Measurements from ENCODE around the gene COX4I1.

The COX4I1 gene

DNA sequence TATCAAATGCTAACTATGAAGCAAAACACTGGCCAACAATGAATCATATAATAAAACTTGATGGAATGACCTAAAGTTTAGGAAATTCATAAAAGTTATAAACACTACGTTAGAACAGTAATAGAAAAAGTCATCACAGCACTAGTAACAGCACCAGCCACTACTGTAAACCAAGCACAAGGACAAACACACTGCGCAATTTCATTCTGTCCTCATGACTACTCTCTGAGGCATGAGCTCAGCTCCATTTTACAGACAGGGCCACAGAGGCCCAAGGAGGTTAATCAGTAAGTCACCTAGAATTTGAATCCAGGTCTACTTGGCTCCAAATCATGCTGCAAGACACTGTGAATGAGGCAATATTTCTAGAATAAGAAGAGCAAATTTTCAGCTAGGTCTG, 13.6 kb upstream of the COX4I1 start:
- Histone ChIP-seq H3K36me3 (ENCODE audit: insufficient read depth, low read length) (peaks cover 45% of the 10 kb centered on the region), H3K9me3 (replicated peaks; ENCODE audit: low read length) (no peaks in the 10 kb centered on the region), H3K27me3 (ENCODE audit: control insufficient read depth, insufficient read depth, low read length) (no peaks in the 10 kb centered on the region), H3K9ac (ENCODE audit: low read depth, low read length) (no peak overlapping the region), H3K4me1 (ENCODE audit: control insufficient read depth, insufficient read depth, low read length) (no peaks in the 10 kb centered on the region), H3K4me2 (ENCODE audit: low read length) (no peak overlapping the region), H3K4me3 (ENCODE audit: low read length) (no peak overlapping the region)

GRCh38 chr16:85788819-85789218, 10.7 kb upstream of the COX4I1 start:
- Histone ChIP-seq H3K4me3 (ENCODE audit: low read length) (no peak overlapping the region), H3K9ac (ENCODE audit: low read depth, low read length) (no peak overlapping the region), H3K36me3 (ENCODE audit: insufficient read depth, low read length) (peaks cover 63% of the 10 kb centered on the region), H3K4me2 (ENCODE audit: low read length) (no peak overlapping the region), H3K27me3 (ENCODE audit: control insufficient read depth, insufficient read depth, low read length) (no peaks in the 10 kb centered on the region), H3K9me3 (replicated peaks; ENCODE audit: low read length) (no peaks in the 10 kb centered on the region), H3K4me1 (ENCODE audit: control insufficient read depth, insufficient read depth, low read length) (no peaks in the 10 kb centered on the region)

GRCh38 chr16:85789773-85790172, 9.7 kb upstream of the COX4I1 start:
- Histone ChIP-seq H3K9ac (ENCODE audit: low read depth, low read length) (no peak overlapping the region), H3K27me3 (ENCODE audit: control insufficient read depth, insufficient read depth, low read length) (no peaks in the 10 kb centered on the region), H3K9me3 (replicated peaks; ENCODE audit: low read length) (no peaks in the 10 kb centered on the region), H3K36me3 (ENCODE audit: insufficient read depth, low read length) (peaks cover 65% of the 10 kb centered on the region), H3K4me2 (ENCODE audit: low read length) (no peak overlapping the region), H3K4me1 (ENCODE audit: control insufficient read depth, insufficient read depth, low read length) (no peaks in the 10 kb centered on the region), H3K4me3 (ENCODE audit: low read length) (no peak overlapping the region)

DNA sequence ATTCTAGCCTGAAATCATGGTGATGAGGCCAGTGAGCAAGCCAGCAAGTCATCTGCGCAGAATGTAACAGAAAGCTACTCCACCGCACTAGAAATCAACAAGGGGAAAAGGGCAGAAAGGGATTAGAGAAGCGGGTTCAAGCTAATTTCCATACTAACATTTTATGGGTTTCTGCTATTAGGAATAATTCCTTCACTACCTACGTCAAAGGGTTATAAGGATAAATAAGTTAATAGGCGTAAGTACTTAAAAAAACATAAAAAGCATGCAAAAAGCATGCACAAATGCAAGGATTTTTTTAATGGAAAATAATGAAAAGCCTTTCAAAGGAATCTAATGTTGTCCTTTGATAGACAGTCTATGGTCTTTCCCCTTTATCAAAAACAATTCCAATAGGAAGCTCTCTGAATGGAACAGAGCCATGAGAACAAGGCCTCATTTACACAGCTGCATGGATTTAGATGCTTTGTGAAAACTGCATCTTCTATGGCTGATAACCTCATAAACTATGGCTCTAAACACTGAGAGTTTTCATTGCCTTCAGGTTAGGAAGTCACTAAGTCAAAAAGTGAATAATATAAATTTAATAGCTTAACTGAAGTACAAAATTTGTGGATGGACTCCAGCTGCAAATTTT, 5.7 kb upstream of the COX4I1 start:
- H3K4me2 ChIP-seq (ENCODE audit: low read length), result no peak overlapping the region
- no peaks in the 10 kb centered on the region for H3K27me3 ChIP-seq (ENCODE audit: control insufficient read depth, insufficient read depth, low read length)
- H3K36me3 ChIP-seq (ENCODE audit: insufficient read depth, low read length), result peaks cover 59% of the 10 kb centered on the region
- no peaks in the 10 kb centered on the region for H3K9me3 ChIP-seq (replicated peaks; ENCODE audit: low read length)
- no peak overlapping the region for H3K4me3 ChIP-seq (ENCODE audit: low read length)
- no peak overlapping the region for H3K9ac ChIP-seq (ENCODE audit: low read depth, low read length)
- peaks cover 6% of the 10 kb centered on the region for H3K4me1 ChIP-seq (ENCODE audit: control insufficient read depth, insufficient read depth, low read length)

- Histone ChIP-seq H3K9ac (ENCODE audit: low read depth, low read length) (no peak overlapping the region), H3K36me3 (ENCODE audit: insufficient read depth, low read length) (peaks cover 54% of the 10 kb centered on the region)
These were observed 4.8 kb upstream of the COX4I1 start for GRCh38 chr16:85794696-85795095.

GRCh38 chr16:85796152-85796551, 3.3 kb upstream of the COX4I1 start:
- no peaks in the 10 kb centered on the region for H3K27me3 ChIP-seq (ENCODE audit: control insufficient read depth, insufficient read depth, low read length)
- peaks cover 15% of the 10 kb centered on the region for H3K4me1 ChIP-seq (ENCODE audit: control insufficient read depth, insufficient read depth, low read length)
- peaks cover 57% of the 10 kb centered on the region for H3K36me3 ChIP-seq (ENCODE audit: insufficient read depth, low read length)
- no peaks in the 10 kb centered on the region for H3K9me3 ChIP-seq (replicated peaks; ENCODE audit: low read length)
- H3K4me3 ChIP-seq (ENCODE audit: low read length), result no peak overlapping the region
- H3K4me2 ChIP-seq (ENCODE audit: low read length), result no peak overlapping the region
- no peak overlapping the region for H3K9ac ChIP-seq (ENCODE audit: low read depth, low read length)

More at GRCh38 chr16:85794696-85795095, 4.8 kb upstream of the COX4I1 start:
- no peak overlapping the region for H3K4me2 ChIP-seq (ENCODE audit: low read length)
- H3K27me3 ChIP-seq (ENCODE audit: control insufficient read depth, insufficient read depth, low read length), result no peaks in the 10 kb centered on the region
- H3K9me3 ChIP-seq (replicated peaks; ENCODE audit: low read length), result no peaks in the 10 kb centered on the region
- H3K4me3 ChIP-seq (ENCODE audit: low read length), result no peak overlapping the region
- peaks cover 6% of the 10 kb centered on the region for H3K4me1 ChIP-seq (ENCODE audit: control insufficient read depth, insufficient read depth, low read length)

GRCh38 chr16:85796599-85796998, 2.9 kb upstream of the COX4I1 start:
- peaks cover 15% of the 10 kb centered on the region for H3K4me1 ChIP-seq (ENCODE audit: control insufficient read depth, insufficient read depth, low read length)
- peaks cover 60% of the 10 kb centered on the region for H3K36me3 ChIP-seq (ENCODE audit: insufficient read depth, low read length)
- no peaks in the 10 kb centered on the region for H3K27me3 ChIP-seq (ENCODE audit: control insufficient read depth, insufficient read depth, low read length)
- no peak overlapping the region for H3K4me3 ChIP-seq (ENCODE audit: low read length)
- no peaks in the 10 kb centered on the region for H3K9me3 ChIP-seq (replicated peaks; ENCODE audit: low read length)
- H3K9ac ChIP-seq (ENCODE audit: low read depth, low read length), result no peak overlapping the region
- H3K4me2 ChIP-seq (ENCODE audit: low read length), result no peak overlapping the region

- H3K9me3 ChIP-seq (replicated peaks; ENCODE audit: low read length), result no peaks in the 10 kb centered on the region
These were observed 1.2 kb upstream of the COX4I1 start for GRCh38 chr16:85798283-85798776.

GRCh38 chr16:85798901-85799496, 496 bp upstream of the COX4I1 start:
- H3K9ac ChIP-seq (ENCODE audit: low read depth, low read length), result peak overlapping the region; percentile 98
- peaks cover 15% of the 10 kb centered on the region for H3K4me1 ChIP-seq (ENCODE audit: control insufficient read depth, insufficient read depth, low read length)
- peak overlapping the region; percentile 91 for H3K4me2 ChIP-seq (ENCODE audit: low read length)
- no peaks in the 10 kb centered on the region for H3K9me3 ChIP-seq (replicated peaks; ENCODE audit: low read length)
- H3K4me3 ChIP-seq (ENCODE audit: low read length), result peak overlapping the region; percentile 94
- H3K27me3 ChIP-seq (ENCODE audit: control insufficient read depth, insufficient read depth, low read length), result no peaks in the 10 kb centered on the region
- H3K36me3 ChIP-seq (ENCODE audit: insufficient read depth, low read length), result peaks cover 61% of the 10 kb centered on the region

More at GRCh38 chr16:85798283-85798776, 1.2 kb upstream of the COX4I1 start:
- H3K9ac ChIP-seq (ENCODE audit: low read depth, low read length), result peak overlapping the region; percentile 98
- no peaks in the 10 kb centered on the region for H3K27me3 ChIP-seq (ENCODE audit: control insufficient read depth, insufficient read depth, low read length)
- peaks cover 15% of the 10 kb centered on the region for H3K4me1 ChIP-seq (ENCODE audit: control insufficient read depth, insufficient read depth, low read length)
- peaks cover 60% of the 10 kb centered on the region for H3K36me3 ChIP-seq (ENCODE audit: insufficient read depth, low read length)
- peak overlapping the region; percentile 91 for H3K4me2 ChIP-seq (ENCODE audit: low read length)
- H3K4me3 ChIP-seq (ENCODE audit: low read length), result peak overlapping the region; percentile 94

DNA sequence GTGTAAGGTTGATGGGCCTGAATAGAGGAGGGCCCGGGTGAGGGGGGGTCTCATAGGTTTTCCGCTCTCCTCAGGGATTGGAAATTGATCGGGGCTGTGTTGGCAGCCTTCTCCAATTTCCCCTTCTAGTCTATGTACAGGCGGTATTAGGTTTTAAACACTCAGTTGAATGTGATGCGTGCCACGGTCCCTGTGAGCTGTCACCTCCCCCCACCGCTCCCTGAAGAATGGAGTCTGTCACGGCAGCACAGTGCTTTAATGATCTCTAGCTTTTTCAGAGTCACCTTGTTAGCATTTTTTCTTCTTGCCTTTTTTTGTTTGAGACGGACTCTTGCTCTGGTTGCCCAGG, 800 bp downstream of the COX4I1 start:
- Histone ChIP-seq H3K36me3 (ENCODE audit: insufficient read depth, low read length) (peaks cover 59% of the 10 kb centered on the region), H3K27me3 (ENCODE audit: control insufficient read depth, insufficient read depth, low read length) (no peaks in the 10 kb centered on the region), H3K4me1 (ENCODE audit: control insufficient read depth, insufficient read depth, low read length) (peaks cover 15% of the 10 kb centered on the region), H3K4me3 (ENCODE audit: low read length) (peak overlapping the region; percentile 94), H3K9ac (ENCODE audit: low read depth, low read length) (peak overlapping the region; percentile 98), H3K4me2 (ENCODE audit: low read length) (peak overlapping the region; percentile 91), H3K9me3 (replicated peaks; ENCODE audit: low read length) (no peaks in the 10 kb centered on the region)

DNA sequence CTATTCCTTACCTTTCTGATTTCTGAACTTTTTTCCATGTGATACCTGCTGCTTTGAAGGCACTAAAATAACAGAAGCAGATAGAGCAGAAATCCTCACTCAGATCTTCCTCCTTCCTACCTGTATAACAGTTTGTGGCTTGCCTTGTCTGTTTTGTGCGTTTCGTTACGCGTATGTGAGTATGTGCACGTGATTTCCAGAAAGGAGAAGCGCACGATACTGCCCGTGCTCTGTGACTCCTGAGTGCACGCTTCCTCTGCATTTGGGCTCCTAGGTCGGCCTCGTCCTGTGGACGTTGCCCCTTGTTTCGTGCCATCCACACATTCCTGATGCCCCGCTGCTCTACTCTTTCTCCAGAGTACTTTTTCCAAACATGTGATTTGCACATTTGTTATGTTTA, 4.1 kb downstream of the COX4I1 start:
- Histone ChIP-seq H3K9ac (ENCODE audit: low read depth, low read length) (no peak overlapping the region), H3K9me3 (replicated peaks; ENCODE audit: low read length) (no peaks in the 10 kb centered on the region), H3K4me1 (ENCODE audit: control insufficient read depth, insufficient read depth, low read length) (peaks cover 10% of the 10 kb centered on the region), H3K27me3 (ENCODE audit: control insufficient read depth, insufficient read depth, low read length) (no peaks in the 10 kb centered on the region), H3K4me3 (ENCODE audit: low read length) (no peak overlapping the region), H3K36me3 (ENCODE audit: insufficient read depth, low read length) (peaks cover 60% of the 10 kb centered on the region), H3K4me2 (ENCODE audit: low read length) (no peak overlapping the region)
